22Rv1 (cell line): ENCODE measurements around the gene TOR4A.

Source experiments
- CTCF ChIP-seq: fragments of 450-650 bp; IDR thresholded peaks from 2 replicates; pipeline ENCODE4 v1.5.1; 2017; ENCODE audit warnings: mild to moderate bottlenecking
- ZFX ChIP-seq: fragments of 450-650 bp; IDR thresholded peaks from 2 replicates; pipeline ENCODE4 v1.6.1; 2017; ENCODE audit warnings: antibody characterized with exemption, borderline replicate concordance

- TF ChIP-seq CTCF: no peak
- no peak for TF ChIP-seq ZFX
These were observed 44.2 kb upstream of the TOR4A start for GRCh38 chr9:137233143-137233980.
